K562 (cell line): ENCODE results near the gene AGFG1. TPM values are rescaled to one million over a fixed set of nuclear protein-coding genes. Genes with fewer than 3 reads are reported as not detected.

Experiments
- ATAC-seq: fragments of 200-7000 bp; cut with Tn5 transposase; 3 replicates; pipeline ENCODE4 v1.9.1; 2020; ENCODE audit warnings: moderate library complexity
- BruUV-seq: library from RNA; stranded (reverse); fragments of 400-500 nt; replicated peaks from 2 replicates; lab custom pipeline; 2021; lab: Mats Ljungman, UMichigan
- CTCF ChIA-PET: fragments of 300-600 bp; formaldehyde crosslinking; extraction: SDS; loops from one replicate; lab custom pipeline; 2021; ENCODE audit warnings: low intra/inter-chr PET ratio; lab: Yijun Ruan, JAX
- POLR2A ChIA-PET: fragments of 300-600, 350-650 bp; sonication (Branson Sonifier 250); formaldehyde crosslinking; extraction: SDS; loops from one replicate; lab custom pipeline; 2021; ENCODE audit warnings: antibody characterized with exemption, inconsistent platforms; lab: Yijun Ruan, JAX
- DNase-seq, 4 experiments: peaks; one replicate each; pipeline versions ENCODE4 v3.0.0 to v3.0.0-alpha.2; 2011 to 2018; ENCODE audit warnings: low spot score in 3 of 4, mixed read lengths in 3 of 4; ENCODE audit errors: extremely low read depth in 1 of 4
- FAIRE-seq: peaks from 2 replicates; lab custom pipeline; 2011; peaks lifted over from hg19 to GRCh38; lab: Jason Lieb, UNC
- H2AFZ ChIP-seq: 2 replicates; pipeline ENCODE4 v1.6.0; 2011; ENCODE audit warnings: low read depth, low read length, control low read depth, inconsistent platforms
- H3K27ac ChIP-seq: fragments of 200-600 bp; 3 replicates; pipeline ENCODE4 v1.8.0; 2011; ENCODE audit warnings: low read depth, mild to moderate bottlenecking, control low read depth, inconsistent platforms, low read length, moderate library complexity, mixed read lengths; ENCODE audit errors: extremely low read depth
- H3K27me3 ChIP-seq, 2 experiments: fragments of 300-600 bp in 1 of 2; 2 replicates in 1 of 2; 3 replicates in 1 of 2; pipeline versions ENCODE4 v1.6.0 to v1.8.0; 2011; ENCODE audit warnings: inconsistent platforms in 2 of 2, low read length in 2 of 2, mild to moderate bottlenecking in 1 of 2, mixed read lengths in 1 of 2, moderate library complexity in 1 of 2; ENCODE audit not compliant: control insufficient read depth in 2 of 2, insufficient read depth in 2 of 2
- H3K36me3 ChIP-seq: fragments of 300-600 bp; 3 replicates; pipeline ENCODE4 v1.8.0; 2011; ENCODE audit warnings: mild to moderate bottlenecking, low read length, inconsistent platforms; ENCODE audit not compliant: control insufficient read depth, insufficient read depth
- H3K4me1 ChIP-seq, 2 experiments: fragments of 200-600 bp in 1 of 2; replicated peaks in 1 of 2; 2 replicates in 1 of 2; 3 replicates in 1 of 2; pipeline versions ENCODE4 v1.5.1 to v1.8.0; 2011; ENCODE audit warnings: inconsistent platforms in 2 of 2, low read length in 2 of 2, mild to moderate bottlenecking in 1 of 2, mixed read lengths in 1 of 2, moderate library complexity in 1 of 2; ENCODE audit not compliant: control insufficient read depth in 2 of 2, insufficient read depth in 2 of 2
- H3K4me2 ChIP-seq: 2 replicates; pipeline ENCODE4 v1.6.1; 2011; ENCODE audit warnings: low read length, control low read depth, inconsistent platforms, mixed read lengths; ENCODE audit not compliant: insufficient read depth
- H3K4me3 ChIP-seq: fragments of 200-600 bp; sonication (generic), shearing (Covaris generic); 2 replicates; pipeline ENCODE4 v1.5.1; 2016; ENCODE audit warnings: control low read depth, inconsistent platforms
- H3K79me2 ChIP-seq: fragments of 200-600 bp; 3 replicates; pipeline ENCODE4 v1.8.0; 2011; ENCODE audit warnings: low read length, inconsistent platforms; ENCODE audit not compliant: control insufficient read depth, insufficient read depth
- H3K9ac ChIP-seq, 2 experiments: 2 replicates each; pipeline versions ENCODE4 v1.6.0 to v1.6.1; 2011; ENCODE audit warnings: low read depth in 2 of 2, low read length in 2 of 2, control low read depth in 1 of 2, inconsistent platforms in 1 of 2, mild to moderate bottlenecking in 1 of 2, mixed read lengths in 1 of 2; ENCODE audit not compliant: insufficient read depth in 1 of 2
- H3K9me1 ChIP-seq: one replicate; pipeline ENCODE4 v1.6.0; 2011; ENCODE audit warnings: inconsistent platforms, mild to moderate bottlenecking, low read length, moderate library complexity; ENCODE audit not compliant: control insufficient read depth, insufficient read depth
- H3K9me3 ChIP-seq: replicated peaks from 2 replicates; pipeline ENCODE4 v1.5.1; 2011; ENCODE audit warnings: low read depth, low read length, inconsistent platforms; ENCODE audit not compliant: control insufficient read depth, insufficient read depth
- H4K20me1 ChIP-seq: replicated peaks from 2 replicates; pipeline ENCODE4 v1.6.1; 2011; ENCODE audit warnings: low read length, inconsistent platforms, mixed read lengths; ENCODE audit not compliant: control insufficient read depth, insufficient read depth
- NR2F6 ChIP-seq: fragments of 450-650 bp; formaldehyde crosslinking; IDR thresholded peaks from 2 replicates; pipeline ENCODE4 v1.4.0; 2020; ENCODE audit warnings: mild to moderate bottlenecking
- TEAD1 ChIP-seq, 2 experiments: fragments of 450-650 bp in 1 of 2; sonication (generic) in 1 of 2; formaldehyde crosslinking; IDR thresholded peaks; 2 replicates each; pipeline versions ENCODE4 v1.4.0 to v1.8.0; 2020 to 2022; ENCODE audit warnings: mild to moderate bottlenecking in 2 of 2, missing genetic modification reagents in 1 of 2
- ZNF717 ChIP-seq: fragments of 250-450 bp; sonication (Bioruptor Pico); IDR thresholded peaks from 2 replicates; pipeline ENCODE4 v1.5.0; 2021
- WGBS: fragments of 100-300 bp; shearing (Covaris generic); methylation state at CpG from one replicate; pipeline ENCODE4 v1.1.6; 2016; ENCODE audit warnings: low coverage, mixed read lengths; ENCODE audit not compliant: insufficient coverage; ENCODE audit errors: missing lambda C conversion rate; 5-methylcytosine and 5-hydroxymethylcytosine counted together
- in situ Hi-C: fragments of 300-500 bp; cut with MboI; formaldehyde crosslinking; loops from 4 replicates; pipeline ENCODE4 v1.15.0; 2018; ENCODE audit warnings: inconsistent platforms, mixed read lengths
- intact Hi-C: fragments of 100-400 bp; cut with micrococcal nuclease; formaldehyde crosslinking; loops from 2 replicates; pipeline ENCODE4 v1.14.2; 2022
- polyA plus RNA-seq, 8 experiments: library from polyadenylated mRNA; depleted of rRNA in 4 of 8; stranded (reverse) in 5 of 8; unstranded in 3 of 8; fragments of >200 nt; fragmentation: Nextera tagmentation in 2 of 8; fragmentation: Illumina TruSeq in 1 of 8; extraction: Ambion mirVana in 2 of 8; extraction: Trizol in 1 of 8; gene quantifications; 2 replicates each; pipeline versions ENCODE4 v1.2.1 to v1.2.3, GENCODE V29; 2011 to 2014; ENCODE audit warnings: inconsistent platforms in 1 of 8, missing spikeins in 1 of 8
- total RNA-seq, 7 experiments: library from RNA; depleted of rRNA in 6 of 7; stranded (reverse); fragments of >200 nt in 6 of 7; fragmentation: Illumina TruSeq in 2 of 7; extraction: Trizol in 2 of 7; gene quantifications; 2 replicates each; pipeline versions ENCODE4 v1.2.1 to v1.2.3, GENCODE V29; 2011 to 2021; ENCODE audit warnings: low replicate concordance in 1 of 7
- TF ChIP-seq, protein P1 (sequence below): IDR thresholded peaks from 3 replicates; pipeline ENCODE4 v1.6.1; 2011; ENCODE audit warnings: borderline replicate concordance, mild to moderate bottlenecking; ENCODE audit not compliant: insufficient read length, insufficient read depth

The AGFG1 gene
- total and polyA plus RNA-seq, 9 of the 15 experiments (the other 6 are each of a cell fraction or from before 2014, with no cell fraction given) = 11.2 to 97.5 (median 36.0) TPM

DNA sequence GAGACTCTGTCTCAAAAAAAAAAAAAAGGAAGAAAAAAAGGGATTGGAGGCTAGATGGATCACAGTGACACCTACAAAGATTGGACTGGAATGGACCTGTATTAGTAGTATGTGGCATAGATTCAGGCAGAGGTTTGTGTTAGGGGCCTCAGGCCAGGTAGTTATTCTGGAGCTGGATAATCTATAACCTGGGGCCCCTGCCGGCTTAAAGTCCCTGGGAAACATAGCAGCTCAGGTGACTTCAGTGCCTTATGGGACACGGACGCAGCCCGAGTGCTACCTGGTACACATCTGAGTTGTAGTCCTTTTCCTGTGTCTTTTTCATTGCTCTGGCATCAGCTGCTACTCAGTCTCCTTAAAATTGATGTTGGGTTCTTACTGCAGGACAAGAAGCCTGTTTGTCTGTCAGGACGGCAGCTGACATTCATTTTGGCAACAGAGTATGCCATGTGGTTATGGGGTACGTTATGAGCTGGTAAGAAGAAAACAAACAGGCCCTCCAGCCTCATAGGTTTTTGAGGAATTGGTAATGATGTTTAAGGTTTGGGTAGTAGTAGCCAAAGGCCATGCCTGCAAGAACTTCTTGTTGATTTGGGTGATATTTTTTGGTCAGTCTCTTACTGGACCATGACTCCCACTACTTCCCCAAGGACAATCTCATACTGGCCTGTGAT lies 27.8 kb downstream of the AGFG1 start:
- Histone ChIP-seq H4K20me1 (no peaks in the 10 kb centered on the region), H3K4me2 (no peak overlapping the region), H3K9me1 (no peaks in the 10 kb centered on the region), H2AFZ (no peak overlapping the region), H3K36me3 (0 out of 3 replicates have a peak, but pooled peaks cover 3% of the 10 kb centered on the region), H3K79me2 (peaks cover 83% of the 10 kb centered on the region), H3K4me3 (no peak overlapping the region), H3K27ac (no peak overlapping the region), H3K27me3 (no peaks in the 10 kb centered on the region), H3K4me1 (peaks cover 3 to 7% of the 10 kb centered on the region in 2 experiments; a peak in 3 of 5 replicates), H3K9ac (no peak overlapping the region), H3K9me3 (no peaks in the 10 kb centered on the region)
- ATAC-seq = no peak
- 92% methylated on average over 4 of the region's 6 CpGs for WGBS
- no peak for DNase-seq
- BruUV-seq = no TSS peak
- ChIA-PET CTCF (no interaction called here), POLR2A (interaction anchor here (0.6 to 0.8 kb wide), 2 partner anchors 20 to 205 kb away, joined by 3 to 4 read pairs; no protein-coding TSS in a partner anchor)
- no peak for TF ChIP-seq TEAD1 (CRISPR knock-in tag; IDR thresholded peaks at IDR 0.05)
- TF ChIP-seq, protein P1, sequence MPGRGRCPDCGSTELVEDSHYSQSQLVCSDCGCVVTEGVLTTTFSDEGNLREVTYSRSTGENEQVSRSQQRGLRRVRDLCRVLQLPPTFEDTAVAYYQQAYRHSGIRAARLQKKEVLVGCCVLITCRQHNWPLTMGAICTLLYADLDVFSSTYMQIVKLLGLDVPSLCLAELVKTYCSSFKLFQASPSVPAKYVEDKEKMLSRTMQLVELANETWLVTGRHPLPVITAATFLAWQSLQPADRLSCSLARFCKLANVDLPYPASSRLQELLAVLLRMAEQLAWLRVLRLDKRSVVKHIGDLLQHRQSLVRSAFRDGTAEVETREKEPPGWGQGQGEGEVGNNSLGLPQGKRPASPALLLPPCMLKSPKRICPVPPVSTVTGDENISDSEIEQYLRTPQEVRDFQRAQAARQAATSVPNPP = no peak
- TF ChIP-seq ZNF717 (CRISPR knock-in tag) = no peak
- no peak for TF ChIP-seq NR2F6 (CRISPR knock-in tag)
- FAIRE-seq = no peak
- in situ Hi-C loops (no loop called here), intact Hi-C loops (no loop called here)
